K562 (cell line): ENCODE measurements around the gene VDR. TPM values are rescaled to one million over a fixed set of nuclear protein-coding genes. Genes with fewer than 3 reads are reported as not detected.

Experiments used
- E2F1 ChIP-seq: sonication (generic); formaldehyde crosslinking; IDR thresholded peaks from 2 replicates; pipeline ENCODE4 v1.8.1; 2023; ENCODE audit warnings: mild to moderate bottlenecking, missing genetic modification reagents, moderate library complexity
- FOXA3 ChIP-seq, 2 experiments: fragments of 450-650 bp in 1 of 2; sonication (generic) in 1 of 2; formaldehyde crosslinking; IDR thresholded peaks in 1 of 2; conservative IDR thresholded peaks in 1 of 2; 2 replicates each; pipeline versions ENCODE4 v1.4.0 to v1.8.0; 2020 to 2022; ENCODE audit warnings: mild to moderate bottlenecking in 2 of 2, missing genetic modification reagents in 1 of 2
- HNRNPK ChIP-seq: fragments of 200-400 bp; formaldehyde crosslinking; IDR thresholded peaks from one replicate; pipeline ENCODE4 v1.6.1; 2018; ENCODE audit warnings: mild to moderate bottlenecking, low read depth, low read length; ENCODE audit not compliant: poor library complexity, severe bottlenecking
- IFI16 ChIP-seq: fragments of 250-450 bp; sonication (Bioruptor Pico); IDR thresholded peaks from 2 replicates; pipeline ENCODE4 v2.1.2; 2022; ENCODE audit warnings: mild to moderate bottlenecking, inconsistent platforms
- IRF1 ChIP-seq: sonication (generic); formaldehyde crosslinking; IDR thresholded peaks from 2 replicates; pipeline ENCODE4 v1.8.0; 2022; ENCODE audit warnings: missing genetic modification reagents, mild to moderate bottlenecking, borderline replicate concordance
- MAX ChIP-seq: sonication (generic); formaldehyde crosslinking; IDR thresholded peaks from 2 replicates; pipeline ENCODE4 v1.9.0; 2022; ENCODE audit warnings: mild to moderate bottlenecking, missing genetic modification reagents
- RUNX1 ChIP-seq: sonication (generic); IDR thresholded peaks from 2 replicates; pipeline ENCODE4 v1.6.1; 2016; ENCODE audit warnings: antibody characterized with exemption, low read depth
- ZEB2 ChIP-seq: fragments of 450-650 bp; IDR thresholded peaks from 2 replicates; pipeline ENCODE4 v1.6.1; 2016
- ZFP36 ChIP-seq: fragments of 150-350 bp; IDR thresholded peaks from 2 replicates; pipeline ENCODE4 v1.6.1; 2018; ENCODE audit warnings: low read length, low read depth; ENCODE audit not compliant: partially characterized antibody
- ZMIZ1 ChIP-seq, 2 experiments: fragments of 150-350 bp in 1 of 2; IDR thresholded peaks; 2 replicates each; pipeline ENCODE4 v1.6.1; 2012 to 2016; ENCODE audit warnings: low read depth in 2 of 2, low read length in 2 of 2, mild to moderate bottlenecking in 1 of 2, moderate library complexity in 1 of 2
- polyA plus RNA-seq, 8 experiments: library from polyadenylated mRNA; depleted of rRNA in 4 of 8; stranded (reverse) in 5 of 8; unstranded in 3 of 8; fragments of >200 nt; fragmentation: Nextera tagmentation in 2 of 8; fragmentation: Illumina TruSeq in 1 of 8; extraction: Ambion mirVana in 2 of 8; extraction: Trizol in 1 of 8; gene quantifications; 2 replicates each; pipeline versions ENCODE4 v1.2.1 to v1.2.3, GENCODE V29; 2011 to 2014; ENCODE audit warnings: inconsistent platforms in 1 of 8, missing spikeins in 1 of 8
- total RNA-seq, 7 experiments: library from RNA; depleted of rRNA in 6 of 7; stranded (reverse); fragments of >200 nt in 6 of 7; fragmentation: Illumina TruSeq in 2 of 7; extraction: Trizol in 2 of 7; gene quantifications; 2 replicates each; pipeline versions ENCODE4 v1.2.1 to v1.2.3, GENCODE V29; 2011 to 2021; ENCODE audit warnings: low replicate concordance in 1 of 7
- TF ChIP-seq, protein P1 (sequence below): IDR thresholded peaks from 2 replicates; pipeline ENCODE4 v1.6.1; 2016; ENCODE audit warnings: missing genetic modification characterization, missing compliant biosample characterization
- TF ChIP-seq, protein P2 (sequence below): fragments of 250-450 bp; sonication (Bioruptor Pico); IDR thresholded peaks from 2 replicates; pipeline ENCODE4 v1.4.0; 2020

Gene VDR
- total and polyA plus RNA-seq, 9 of the 15 experiments (the other 6 are each of a cell fraction or from before 2014, with no cell fraction given) = 0.61 to 4.8 (median 2.0) TPM

DNA sequence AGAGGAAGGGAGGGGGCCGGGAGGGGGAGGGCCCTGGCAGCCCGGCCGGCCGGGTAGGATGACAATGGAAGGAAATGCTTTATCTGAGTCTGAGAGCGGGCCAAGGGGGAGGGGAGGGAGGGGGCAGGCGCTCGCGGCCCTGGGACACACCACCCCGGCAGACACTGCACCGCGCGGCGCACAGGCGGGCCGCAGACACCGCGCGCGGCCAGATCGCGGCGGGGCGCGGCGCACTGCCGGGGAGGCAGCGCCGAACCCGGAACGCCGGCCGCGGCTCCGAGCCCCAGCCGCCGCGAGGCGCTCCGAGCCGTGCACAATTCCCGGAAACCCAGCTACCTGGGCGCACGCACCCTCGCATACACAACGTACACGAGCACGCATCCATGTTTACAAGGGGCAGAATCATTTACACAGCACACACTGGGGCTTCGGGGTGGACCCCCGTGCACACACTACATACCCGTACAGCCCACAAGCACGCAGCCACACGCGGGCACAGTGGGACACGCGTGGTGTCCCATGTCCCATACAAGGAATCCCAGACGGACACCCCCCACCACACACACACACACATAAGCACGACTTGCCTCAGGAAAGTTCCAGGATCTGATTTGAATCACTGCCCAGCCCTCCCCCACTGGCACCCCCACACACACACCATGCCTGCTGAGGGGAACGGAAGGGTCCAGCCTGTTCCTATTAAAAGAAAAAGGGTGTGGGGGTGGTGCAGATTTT lies 84.7 kb downstream of the VDR start, which contains the start of gene HDAC7 (continued):
- TF ChIP-seq, protein P1, sequence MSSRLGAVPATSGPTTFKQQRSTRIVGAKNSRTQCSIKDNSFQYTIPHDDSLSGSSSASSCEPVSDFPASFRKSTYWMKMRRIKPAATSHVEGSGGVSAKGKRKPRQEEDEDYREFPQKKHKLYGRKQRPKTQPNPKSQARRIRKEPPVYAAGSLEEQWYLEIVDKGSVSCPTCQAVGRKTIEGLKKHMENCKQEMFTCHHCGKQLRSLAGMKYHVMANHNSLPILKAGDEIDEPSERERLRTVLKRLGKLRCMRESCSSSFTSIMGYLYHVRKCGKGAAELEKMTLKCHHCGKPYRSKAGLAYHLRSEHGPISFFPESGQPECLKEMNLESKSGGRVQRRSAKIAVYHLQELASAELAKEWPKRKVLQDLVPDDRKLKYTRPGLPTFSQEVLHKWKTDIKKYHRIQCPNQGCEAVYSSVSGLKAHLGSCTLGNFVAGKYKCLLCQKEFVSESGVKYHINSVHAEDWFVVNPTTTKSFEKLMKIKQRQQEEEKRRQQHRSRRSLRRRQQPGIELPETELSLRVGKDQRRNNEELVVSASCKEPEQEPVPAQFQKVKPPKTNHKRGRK (tag) = 0 out of 2 replicates have a peak, but pooled peaks have one; percentile 11
- no peak for TF ChIP-seq RUNX1
- no peak for TF ChIP-seq E2F1 (CRISPR knock-in tag)
- TF ChIP-seq ZFP36 = no peak
- TF ChIP-seq, protein P2, sequence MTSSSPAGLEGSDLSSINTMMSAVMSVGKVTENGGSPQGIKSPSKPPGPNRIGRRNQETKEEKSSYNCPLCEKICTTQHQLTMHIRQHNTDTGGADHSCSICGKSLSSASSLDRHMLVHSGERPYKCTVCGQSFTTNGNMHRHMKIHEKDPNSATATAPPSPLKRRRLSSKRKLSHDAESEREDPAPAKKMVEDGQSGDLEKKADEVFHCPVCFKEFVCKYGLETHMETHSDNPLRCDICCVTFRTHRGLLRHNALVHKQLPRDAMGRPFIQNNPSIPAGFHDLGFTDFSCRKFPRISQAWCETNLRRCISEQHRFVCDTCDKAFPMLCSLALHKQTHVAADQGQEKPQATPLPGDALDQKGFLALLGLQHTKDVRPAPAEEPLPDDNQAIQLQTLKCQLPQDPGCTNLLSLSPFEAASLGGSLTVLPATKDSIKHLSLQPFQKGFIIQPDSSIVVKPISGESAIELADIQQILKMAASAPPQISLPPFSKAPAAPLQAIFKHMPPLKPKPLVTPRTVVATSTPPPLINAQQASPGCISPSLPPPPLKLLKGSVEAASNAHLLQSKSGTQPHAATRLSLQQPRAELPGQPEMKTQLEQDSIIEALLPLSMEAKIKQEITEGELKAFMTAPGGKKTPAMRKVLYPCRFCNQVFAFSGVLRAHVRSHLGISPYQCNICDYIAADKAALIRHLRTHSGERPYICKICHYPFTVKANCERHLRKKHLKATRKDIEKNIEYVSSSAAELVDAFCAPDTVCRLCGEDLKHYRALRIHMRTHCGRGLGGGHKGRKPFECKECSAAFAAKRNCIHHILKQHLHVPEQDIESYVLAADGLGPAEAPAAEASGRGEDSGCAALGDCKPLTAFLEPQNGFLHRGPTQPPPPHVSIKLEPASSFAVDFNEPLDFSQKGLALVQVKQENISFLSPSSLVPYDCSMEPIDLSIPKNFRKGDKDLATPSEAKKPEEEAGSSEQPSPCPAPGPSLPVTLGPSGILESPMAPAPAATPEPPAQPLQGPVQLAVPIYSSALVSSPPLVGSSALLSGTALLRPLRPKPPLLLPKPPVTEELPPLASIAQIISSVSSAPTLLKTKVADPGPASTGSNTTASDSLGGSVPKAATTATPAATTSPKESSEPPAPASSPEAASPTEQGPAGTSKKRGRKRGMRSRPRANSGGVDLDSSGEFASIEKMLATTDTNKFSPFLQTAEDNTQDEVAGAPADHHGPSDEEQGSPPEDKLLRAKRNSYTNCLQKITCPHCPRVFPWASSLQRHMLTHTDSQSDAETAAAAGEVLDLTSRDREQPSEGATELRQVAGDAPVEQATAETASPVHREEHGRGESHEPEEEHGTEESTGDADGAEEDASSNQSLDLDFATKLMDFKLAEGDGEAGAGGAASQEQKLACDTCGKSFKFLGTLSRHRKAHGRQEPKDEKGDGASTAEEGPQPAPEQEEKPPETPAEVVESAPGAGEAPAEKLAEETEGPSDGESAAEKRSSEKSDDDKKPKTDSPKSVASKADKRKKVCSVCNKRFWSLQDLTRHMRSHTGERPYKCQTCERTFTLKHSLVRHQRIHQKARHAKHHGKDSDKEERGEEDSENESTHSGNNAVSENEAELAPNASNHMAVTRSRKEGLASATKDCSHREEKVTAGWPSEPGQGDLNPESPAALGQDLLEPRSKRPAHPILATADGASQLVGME (CRISPR knock-in tag) = no peak
- no peak; the same call in 1 of the 2 replicates for TF ChIP-seq MAX (CRISPR knock-in tag)
- TF ChIP-seq ZEB2 = no peak
- TF ChIP-seq HNRNPK = no peak
- TF ChIP-seq IRF1 (CRISPR knock-in tag) = no peak
- no peak for TF ChIP-seq IFI16 (CRISPR knock-in tag)
- TF ChIP-seq ZMIZ1 (IDR thresholded peaks at IDR 0.05; ENCODE audit: low read depth in 2 of 2, low read length in 2 of 2) = no peak
- TF ChIP-seq FOXA3 (CRISPR knock-in tag; conservative IDR thresholded peaks at IDR 0.05 in 1 of 2, IDR thresholded peaks at IDR 0.05 in 1 of 2) = no peak
